ENCODE data around the gene OIP5. TPM values are rescaled to one million over a fixed set of nuclear protein-coding genes. Genes with fewer than 3 reads are reported as not detected.
"Not testable (repeated sequence)": the region's sequence is repeated elsewhere in the genome, so short reads cannot be mapped to it uniquely, and the experiment has no call there.

OIP5 gene
- total RNA-seq, 2 experiments from 2014 or later: 17.1 to 17.2 TPM

- DNase-seq (no peak), ATAC-seq (ENCODE audit: low read depth) (no peak)
- no peaks in the 10 kb centered on the region for H3K9me3 Mint-ChIP-seq
- no peak overlapping the region for H3K27ac Mint-ChIP-seq
- peaks cover 22% of the 10 kb centered on the region for H3K36me3 Mint-ChIP-seq
- POLR2A ChIA-PET: no interaction called here
- H3K4me1 Mint-ChIP-seq: no peaks in the 10 kb centered on the region
- H3K4me3 Mint-ChIP-seq: no peak overlapping the region
- H3K27me3 Mint-ChIP-seq: no peaks in the 10 kb centered on the region
These were observed 68.5 kb downstream of the OIP5 start for GRCh38 chr15:41263891-41264351.

- DNase-seq (no peak), ATAC-seq (ENCODE audit: low read depth) (no peak)
- Mint-ChIP-seq H3K27ac (no peak overlapping the region), H3K27me3 (no peaks in the 10 kb centered on the region), H3K4me3 (no peak overlapping the region), H3K9me3 (no peaks in the 10 kb centered on the region), H3K36me3 (peaks cover 19% of the 10 kb centered on the region), H3K4me1 (no peaks in the 10 kb centered on the region)
- POLR2A ChIA-PET: no interaction called here
These were observed 69.8 kb downstream of the OIP5 start for GRCh38 chr15:41262571-41262970.

GRCh38 chr15:41260924-41261323, 71.5 kb downstream of the OIP5 start:
- ATAC-seq (ENCODE audit: low read depth); H3K27me3 Mint-ChIP-seq; H3K4me3 Mint-ChIP-seq; H3K9me3 Mint-ChIP-seq; H3K4me1 Mint-ChIP-seq; DNase-seq; H3K27ac Mint-ChIP-seq; POLR2A ChIA-PET: not testable (repeated sequence)
- peaks cover 14% of the 10 kb centered on the region for H3K36me3 Mint-ChIP-seq

- Mint-ChIP-seq H3K27ac (no peak overlapping the region), H3K27me3 (no peaks in the 10 kb centered on the region), H3K36me3 (peaks cover 13% of the 10 kb centered on the region), H3K4me3 (no peak overlapping the region), H3K9me3 (no peaks in the 10 kb centered on the region), H3K4me1 (no peaks in the 10 kb centered on the region)
- no peak for DNase-seq
- POLR2A ChIA-PET: interaction anchor here (0.5 to 0.7 kb wide), 2 partner anchors 219 to 690 kb away, joined by 3 read pairs; no protein-coding TSS in a partner anchor
- no peak for ATAC-seq (ENCODE audit: low read depth)
These were observed 72.7 kb downstream of the OIP5 start for GRCh38 chr15:41259546-41260189.

Other genes starting within 250 kb of the OIP5 start
- gene INO80, start 216.3 kb downstream of the OIP5 start, total RNA-seq: 10 to 100 TPM; 18.9 to 22.2 TPM
- gene EXD1, start 101.8 kb downstream of the OIP5 start, total RNA-seq: not detected
- gene CHP1, start 101.3 kb downstream of the OIP5 start, total RNA-seq: 10 to 100 TPM; 40.6 to 41.3 TPM
- 100 to 1,000 TPM; 189 to 205 TPM for gene NUSAP1, start 290 bp upstream of the OIP5 start, total RNA-seq
- gene NDUFAF1, start 69.9 kb upstream of the OIP5 start, total RNA-seq: 10 to 100 TPM; 10.5 to 11.8 TPM
- gene RTF1, start 84.5 kb upstream of the OIP5 start, total RNA-seq: 10 to 100 TPM; 38.1 to 39.2 TPM
- under 1 TPM in 1 of 2 experiments, not detected in 1; 0.25 TPM for gene ITPKA, start 161.3 kb upstream of the OIP5 start, total RNA-seq
- 1 to 10 TPM; 1.6 to 1.9 TPM for gene LTK, start 181.2 kb upstream of the OIP5 start, total RNA-seq
- gene RPAP1, start 211.7 kb upstream of the OIP5 start, total RNA-seq: 10 to 100 TPM; 40.2 to 42.4 TPM
- under 1 TPM; 0.22 to 0.28 TPM for gene TYRO3, start 226.6 kb upstream of the OIP5 start, total RNA-seq